T-helper 1 cell treated with Interleukin-12 subunit alpha and Interleukin-12 subunit beta and Interleukin-4 antibody, amounts not matched to agents 30 ng/mL and 1 ng/mL, for 36 hours (primary cell): ENCODE measurements around the gene HADH. TPM values are rescaled to one million over a fixed set of nuclear protein-coding genes. Genes with fewer than 3 reads are reported as not detected.

ENCODE experiments used
- intact Hi-C: fragments of 100-400 bp; cut with micrococcal nuclease; formaldehyde crosslinking; loops from one replicate; pipeline ENCODE4 v1.15.1; 2024
- total RNA-seq: library from RNA; stranded (reverse); gene quantifications from 2 replicates; pipeline ENCODE4 v1.2.3, GENCODE V29; 2022

The HADH gene
- total RNA-seq, 1 donor from 2014 or later, result 34.0 TPM

DNA sequence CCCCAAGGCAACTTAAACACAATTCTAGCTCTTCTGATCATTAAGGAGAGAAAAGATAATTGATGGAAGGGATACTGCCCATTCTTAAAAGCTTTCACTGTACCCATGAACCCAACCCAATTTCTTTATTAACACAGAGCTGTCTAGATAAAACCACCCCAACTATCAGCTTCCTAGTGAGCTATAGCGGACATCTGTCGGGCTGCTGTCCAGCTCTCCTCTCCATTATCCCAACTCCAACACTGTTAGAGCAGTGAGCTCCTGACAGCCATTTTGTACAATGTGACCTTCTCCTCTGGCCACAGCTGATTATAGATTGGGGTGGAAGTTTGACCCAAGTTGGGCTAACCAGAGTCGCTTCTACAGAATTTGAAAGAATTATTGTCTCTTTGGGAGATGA lies 66.1 kb downstream of the HADH start:
- intact Hi-C loops, result loop anchor here (1.0 kb wide), 1 partner anchor 8 kb away; no protein-coding TSS in a partner anchor

DNA sequence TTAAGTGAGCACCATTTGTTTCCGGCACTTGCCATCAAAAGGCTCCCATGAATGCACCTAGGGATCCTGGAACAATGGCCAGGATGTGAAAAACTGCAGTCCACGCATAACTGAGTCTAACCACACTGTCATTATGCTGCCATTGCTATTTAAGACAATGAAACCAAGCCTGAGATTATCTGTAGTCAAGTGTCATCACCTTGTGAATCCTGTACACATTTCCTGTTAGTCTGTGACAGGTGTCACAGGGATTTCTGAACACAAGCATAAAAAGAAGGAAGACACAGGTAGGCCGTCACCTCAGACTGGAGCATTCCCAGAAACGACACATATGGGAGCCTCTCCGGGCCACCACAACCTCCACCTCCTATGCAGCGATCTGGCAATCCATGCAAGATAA lies 66.7 kb downstream of the HADH start:
- intact Hi-C loops, result no loop called here

- intact Hi-C loops, result no loop called here
These were observed 69.2 kb downstream of the HADH start for GRCh38 chr4:108058685-108059440.

GRCh38 chr4:108060164-108060563 lies 70.5 kb downstream of the HADH start:
- intact Hi-C loops, result no loop called here

GRCh38 chr4:108060686-108061321 lies 71.1 kb downstream of the HADH start:
- intact Hi-C loops, result no loop called here

GRCh38 chr4:108068442-108068841 lies 78.8 kb downstream of the HADH start:
- intact Hi-C loops, result no loop called here

GRCh38 chr4:108070775-108071174 lies 81.1 kb downstream of the HADH start:
- intact Hi-C loops, result loop anchor here (5.0 kb wide), 1 partner anchor 502 kb away; no protein-coding TSS in a partner anchor

- intact Hi-C loops, result loop anchor here (1.0 to 5.0 kb wide), 8 partner anchors 8 to 500 kb away; no protein-coding TSS in a partner anchor
These were observed 82.6 kb downstream of the HADH start for GRCh38 chr4:108072300-108072699.

- intact Hi-C loops, result no loop called here
These were observed 88.5 kb downstream of the HADH start for GRCh38 chr4:108078024-108078733.

- intact Hi-C loops, result loop anchor here (1.0 to 2.0 kb wide), 4 partner anchors 8 to 50 kb away; no protein-coding TSS in a partner anchor
These were observed 91.1 kb downstream of the HADH start for GRCh38 chr4:108080747-108081146.

DNA sequence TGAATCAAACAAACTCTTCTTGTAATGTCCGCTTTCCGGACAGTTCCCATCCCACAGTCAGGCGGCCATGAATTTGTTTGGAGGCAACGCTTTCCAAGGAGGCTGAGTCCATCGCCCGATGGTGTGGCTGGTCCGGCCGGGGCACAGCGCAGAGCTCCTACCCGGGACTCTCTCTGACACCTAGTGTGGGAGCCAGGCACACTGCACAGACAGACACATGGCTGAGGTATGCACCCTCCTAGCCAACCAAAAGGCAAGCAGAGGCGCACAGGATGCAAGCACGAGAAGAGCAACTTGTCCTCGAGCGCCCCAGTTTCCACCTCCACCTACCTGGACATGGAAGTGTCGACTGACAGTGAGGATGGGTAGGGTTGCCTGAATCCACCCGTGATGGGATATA lies 91.6 kb downstream of the HADH start:
- intact Hi-C loops, result loop anchor here (1.0 to 2.0 kb wide), 3 partner anchors 11 to 50 kb away; no protein-coding TSS in a partner anchor

Other genes with a start within 250 kb of the HADH start
- gene SGMS2, start 165.0 kb upstream of the HADH start, total RNA-seq, result 0.15 and 0.37 TPM in 2 replicates
- gene CYP2U1, start 58.3 kb upstream of the HADH start, total RNA-seq, result 2.7 and 2.8 TPM in 2 replicates
- gene LEF1, start 179.0 kb downstream of the HADH start, total RNA-seq, result 207 and 215 TPM in 2 replicates